ENCODE results near the gene PLCH2.

PLCH2 gene

GRCh38 chr1:2451741-2452140 is 24.3 kb upstream of the PLCH2 start:
- no peaks in the 10 kb centered on the region for H3K27me3 ChIP-seq (ENCODE audit: low read length)
- H3K4me3 ChIP-seq (ENCODE audit: insufficient read depth, low read length, poor library complexity, severe bottlenecking): no peak overlapping the region

GRCh38 chr1:2452201-2452931 is 23.7 kb upstream of the PLCH2 start:
- Histone ChIP-seq H3K4me3 (ENCODE audit: insufficient read depth, low read length, poor library complexity, severe bottlenecking) (no peak overlapping the region), H3K79me2 (ENCODE audit: insufficient read depth, low read length) (no peaks in the 10 kb centered on the region), H3K9me3 (ENCODE audit: insufficient read depth, low read length) (no peaks in the 10 kb centered on the region), H2AFZ (ENCODE audit: low read depth, low read length, severe bottlenecking) (no peak overlapping the region), H3K9me2 (replicated peaks; ENCODE audit: insufficient read depth, low read length) (no peaks in the 10 kb centered on the region), H4K20me1 (ENCODE audit: low read depth, low read length) (no peaks in the 10 kb centered on the region), H3K4me2 (ENCODE audit: low read depth, low read length, poor library complexity, severe bottlenecking) (no peak overlapping the region), H3K36me3 (ENCODE audit: low read length) (no peaks in the 10 kb centered on the region), H3K27ac (ENCODE audit: low read depth, low read length) (no peak overlapping the region), H3K27me3 (ENCODE audit: low read length) (no peaks in the 10 kb centered on the region), H3K9ac (ENCODE audit: low read length) (no peak overlapping the region), H3F3A (ENCODE audit: insufficient read depth) (no peaks in the 10 kb centered on the region)
- TF ChIP-seq EZH2phosphoT487 (conservative IDR thresholded peaks at IDR 0.05; ENCODE audit: low read length) (no peak), CTCF (IDR thresholded peaks at IDR 0.05; ENCODE audit: insufficient read depth, low read length, poor library complexity, severe bottlenecking) (no peak)

More at GRCh38 chr1:2451741-2452140, 24.3 kb upstream of the PLCH2 start:
- Histone ChIP-seq H3K9ac (ENCODE audit: low read length) (no peak overlapping the region), H3K36me3 (ENCODE audit: low read length) (no peaks in the 10 kb centered on the region), H3K4me2 (ENCODE audit: low read depth, low read length, poor library complexity, severe bottlenecking) (no peak overlapping the region), H3K79me2 (ENCODE audit: insufficient read depth, low read length) (no peaks in the 10 kb centered on the region), H3K9me3 (ENCODE audit: insufficient read depth, low read length) (no peaks in the 10 kb centered on the region), H4K20me1 (ENCODE audit: low read depth, low read length) (no peaks in the 10 kb centered on the region), H3K9me2 (replicated peaks; ENCODE audit: insufficient read depth, low read length) (no peaks in the 10 kb centered on the region), H2AFZ (ENCODE audit: low read depth, low read length, severe bottlenecking) (no peak overlapping the region), H3K27ac (ENCODE audit: low read depth, low read length) (no peak overlapping the region), H3F3A (ENCODE audit: insufficient read depth) (no peaks in the 10 kb centered on the region)
- TF ChIP-seq CTCF (IDR thresholded peaks at IDR 0.05; ENCODE audit: insufficient read depth, low read length, poor library complexity, severe bottlenecking) (no peak), EZH2phosphoT487 (conservative IDR thresholded peaks at IDR 0.05; ENCODE audit: low read length) (no peak)

GRCh38 chr1:2452932-2453315 is 23.2 kb upstream of the PLCH2 start:
- Histone ChIP-seq H3K4me3 (ENCODE audit: insufficient read depth, low read length, poor library complexity, severe bottlenecking) (no peak overlapping the region), H3K9me3 (ENCODE audit: insufficient read depth, low read length) (no peaks in the 10 kb centered on the region), H3K9me2 (replicated peaks; ENCODE audit: insufficient read depth, low read length) (no peaks in the 10 kb centered on the region), H2AFZ (ENCODE audit: low read depth, low read length, severe bottlenecking) (no peak overlapping the region), H3K9ac (ENCODE audit: low read length) (no peak overlapping the region), H3K27me3 (ENCODE audit: low read length) (no peaks in the 10 kb centered on the region), H4K20me1 (ENCODE audit: low read depth, low read length) (no peaks in the 10 kb centered on the region), H3K79me2 (ENCODE audit: insufficient read depth, low read length) (no peaks in the 10 kb centered on the region), H3K36me3 (ENCODE audit: low read length) (no peaks in the 10 kb centered on the region), H3K4me2 (ENCODE audit: low read depth, low read length, poor library complexity, severe bottlenecking) (no peak overlapping the region), H3F3A (ENCODE audit: insufficient read depth) (no peaks in the 10 kb centered on the region), H3K27ac (ENCODE audit: low read depth, low read length) (no peak overlapping the region)
- TF ChIP-seq CTCF (IDR thresholded peaks at IDR 0.05; ENCODE audit: insufficient read depth, low read length, poor library complexity, severe bottlenecking) (no peak), EZH2phosphoT487 (conservative IDR thresholded peaks at IDR 0.05; ENCODE audit: low read length) (no peak)
